CD4-positive, alpha-beta T cell treated with Interferon gamma for 1 hour (primary cell): ENCODE measurements around the gene SPTAN1.
A peak's percentile ranks its signal among the peaks of the same experiment; 100 is the strongest.
"Not testable (repeated sequence)": the region's sequence is repeated elsewhere in the genome, so short reads cannot be mapped to it uniquely, and the experiment has no call there.

Source experiments
- DNase-seq: peaks from one replicate; pipeline ENCODE4 v3.0.0-alpha.2; 2020

SPTAN1 gene

DNA sequence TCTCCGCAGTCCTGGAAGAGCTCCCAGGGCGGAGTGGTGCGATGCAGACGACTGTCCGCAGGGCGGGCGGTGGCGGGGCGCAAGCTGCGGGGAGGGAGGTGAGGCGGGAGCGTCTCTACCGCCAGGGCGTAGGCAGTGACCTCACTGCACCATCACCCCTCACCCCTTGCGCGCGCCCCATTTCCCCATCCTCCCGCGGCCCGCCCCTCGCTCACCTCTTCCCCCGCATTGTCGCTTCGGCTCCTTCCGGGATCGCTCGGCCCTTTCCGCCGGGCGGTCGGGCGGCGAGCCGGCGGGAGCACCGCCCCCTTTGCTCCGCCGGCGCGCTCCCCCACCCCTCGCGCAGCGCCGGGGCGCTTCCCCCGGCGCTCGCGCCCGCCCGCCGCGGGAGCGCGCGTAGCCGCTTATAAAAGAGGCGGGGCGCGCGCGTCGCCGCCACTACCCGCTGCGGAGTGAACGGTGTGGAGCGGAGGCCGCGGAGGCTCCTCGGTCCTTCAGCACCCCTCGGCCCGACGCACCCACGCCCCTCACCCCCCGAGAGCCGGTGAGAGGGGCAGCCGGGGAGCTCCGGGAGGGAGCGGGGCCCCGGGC is at the start of gene SPTAN1:
SPTAN1 (plus strand) TSS at position 435 of the 591 bp plus-strand sequence. CDS start 14,154 bp downstream, outside the sequence.
- peak; percentile 95 for DNase-seq

DNA sequence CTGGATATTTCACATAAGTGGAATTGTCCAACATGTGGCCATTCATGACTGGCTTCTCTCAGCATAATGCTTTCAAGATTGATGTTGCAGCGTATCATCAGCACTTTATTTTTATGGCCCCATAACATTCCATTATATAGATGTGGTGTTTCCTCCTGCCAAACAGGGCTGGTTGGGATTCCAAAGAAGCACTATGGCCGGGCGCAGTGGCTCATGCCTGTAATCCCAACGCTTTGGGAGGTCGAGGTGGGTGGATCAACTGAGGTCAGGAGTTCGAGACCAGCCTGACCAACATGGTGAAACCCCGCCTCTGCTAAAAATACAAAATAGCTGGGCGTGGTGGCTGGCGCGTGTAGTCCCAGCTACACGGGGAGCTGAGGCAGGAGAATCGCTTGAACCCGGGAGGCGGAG is 49.0 kb upstream of the SPTAN1 start:
- not testable (repeated sequence) for DNase-seq

DNA sequence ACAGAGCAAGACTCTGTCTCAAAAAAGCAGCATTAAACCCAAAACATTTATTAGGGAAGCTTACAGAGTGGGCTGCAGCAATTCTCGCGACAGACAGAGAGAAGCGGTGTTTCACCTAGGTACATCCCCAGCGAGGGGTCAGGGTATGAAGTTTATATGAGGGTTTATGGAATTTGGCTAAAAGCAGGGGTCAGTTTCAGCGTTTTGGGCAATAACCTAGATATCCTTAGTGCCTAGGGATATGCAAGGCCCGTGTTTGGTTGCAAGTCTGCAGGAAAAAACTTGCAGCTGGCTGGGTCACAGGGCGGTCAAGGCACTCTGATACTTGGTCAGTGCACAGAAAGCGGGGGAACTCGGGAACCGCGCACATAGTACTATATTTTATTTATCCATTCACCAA is 48.5 kb upstream of the SPTAN1 start:
- DNase-seq: no peak

DNA sequence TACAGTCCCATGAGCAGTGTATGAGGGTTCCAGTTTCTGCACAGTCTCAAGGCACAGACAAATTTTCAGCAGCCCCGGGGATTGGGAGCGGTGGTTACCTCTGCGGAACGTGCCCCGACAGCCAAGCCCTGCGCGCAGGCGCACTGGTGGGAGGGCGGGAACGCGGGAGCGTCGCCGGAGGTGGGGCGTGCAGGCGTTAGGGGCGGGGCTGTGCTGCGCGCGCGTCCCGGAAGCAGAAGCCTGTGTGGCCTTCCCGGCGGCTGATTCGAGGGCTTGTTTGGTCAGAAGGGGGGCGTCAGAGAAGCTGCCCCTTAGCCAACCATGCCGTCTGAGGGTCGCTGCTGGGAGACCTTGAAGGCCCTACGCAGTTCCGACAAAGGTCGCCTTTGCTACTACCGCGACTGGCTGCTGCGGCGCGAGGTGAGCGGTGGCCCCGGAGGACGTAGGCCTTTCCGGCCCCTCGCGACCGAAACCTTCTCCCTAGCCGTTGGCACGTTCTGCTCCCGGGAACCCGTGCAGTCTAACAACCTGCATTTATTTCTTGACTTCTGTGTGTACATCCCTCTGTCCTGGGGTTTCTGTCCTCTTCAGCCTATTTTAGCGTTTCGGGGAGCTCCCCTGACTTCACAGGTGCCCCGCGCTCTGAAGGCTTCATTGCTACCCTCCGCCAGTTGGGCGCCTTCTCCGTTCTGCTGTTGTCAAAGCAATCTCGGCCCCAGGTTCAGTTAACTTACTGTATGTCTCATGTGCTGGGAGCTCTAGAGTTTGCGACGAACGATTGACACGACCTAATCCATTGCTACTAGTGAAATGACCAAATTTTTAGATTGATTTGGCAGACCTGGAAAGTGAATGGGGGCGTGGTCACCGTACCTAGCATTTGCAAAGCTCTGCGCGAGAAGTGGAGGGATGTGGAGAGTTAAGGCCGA is 47.6 kb upstream of the SPTAN1 start, which contains the start of gene GLE1:
GLE1 (plus strand) TSS at position 235 of the 929 bp plus-strand sequence; CDS start at position 322, 87 bp downstream.
- DNase-seq: peak; percentile 93

DNA sequence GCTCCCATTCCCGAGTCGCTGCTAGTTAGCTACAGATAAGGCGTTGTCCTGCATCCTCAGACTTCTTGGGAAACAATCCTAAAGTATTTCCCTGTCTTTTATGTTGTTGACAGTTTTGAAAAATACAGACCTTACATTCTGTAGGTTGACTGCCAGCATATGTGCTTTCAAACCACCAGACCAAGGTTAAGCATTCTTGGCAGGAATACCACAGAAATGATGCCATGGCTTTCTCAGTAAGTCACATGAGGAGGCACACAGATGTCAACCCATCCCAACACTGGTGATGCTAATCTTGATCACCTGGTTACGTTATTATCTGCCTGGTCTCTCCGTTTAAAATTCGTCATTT is 47.0 kb upstream of the SPTAN1 start:
- no peak for DNase-seq

DNA sequence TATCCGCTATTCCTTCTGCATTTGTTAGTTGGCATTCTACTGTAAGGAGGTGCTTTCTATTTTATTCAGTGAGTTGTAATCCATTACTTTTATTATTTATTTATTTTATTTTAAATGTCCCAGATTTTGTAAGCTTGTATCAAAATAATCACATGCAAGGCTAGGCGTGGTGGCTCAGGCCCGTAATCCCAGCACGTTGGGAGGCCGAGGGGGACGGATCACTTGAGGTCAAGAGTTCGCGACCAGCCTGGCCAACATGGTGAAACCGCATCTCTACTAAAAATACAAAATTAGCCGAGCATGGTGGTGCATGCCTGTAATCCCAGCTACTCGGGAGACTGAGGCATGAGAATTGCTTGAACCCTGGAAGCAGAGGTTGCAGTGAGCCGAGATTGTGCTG is 46.5 kb upstream of the SPTAN1 start:
- DNase-seq: not testable (repeated sequence)

DNA sequence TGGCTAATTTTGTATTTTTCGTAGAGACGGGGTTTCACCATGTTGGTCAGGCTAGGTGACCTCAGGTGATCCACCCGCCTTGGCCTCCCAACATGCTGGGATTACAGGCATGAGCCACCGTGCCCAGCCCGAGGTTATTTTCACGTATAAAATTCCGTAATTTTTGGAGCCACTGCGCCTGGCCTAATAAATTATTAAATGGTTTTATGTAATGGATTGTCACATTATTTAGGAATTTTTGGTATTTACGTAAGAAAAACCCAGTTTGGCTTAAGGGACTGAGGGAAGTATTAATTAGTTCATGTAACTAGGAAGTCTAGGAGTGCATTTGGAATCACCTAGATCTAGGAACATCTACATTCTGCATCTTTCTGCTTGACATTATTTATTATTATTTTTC is 39.6 kb upstream of the SPTAN1 start:
- no peak for DNase-seq

DNA sequence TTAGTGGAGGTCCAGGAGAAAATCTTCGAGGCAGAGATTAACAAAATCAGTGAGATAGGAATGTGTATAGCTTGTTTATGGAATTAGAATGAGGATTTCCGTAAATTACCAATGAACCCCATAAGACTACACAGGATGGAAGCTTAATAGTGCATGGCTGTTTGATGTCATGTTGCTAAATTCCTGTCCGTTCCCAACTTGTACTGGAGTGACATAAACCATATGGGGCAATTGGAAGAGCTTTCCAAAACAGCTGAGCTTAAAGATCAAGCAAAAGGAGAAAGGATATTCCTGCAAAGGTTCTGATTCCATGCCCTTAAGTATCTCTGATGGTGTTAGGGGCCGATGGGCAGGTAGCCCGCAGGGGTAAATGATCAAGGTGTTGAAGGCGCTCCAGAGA is 30.4 kb upstream of the SPTAN1 start:
- no peak for DNase-seq

DNA sequence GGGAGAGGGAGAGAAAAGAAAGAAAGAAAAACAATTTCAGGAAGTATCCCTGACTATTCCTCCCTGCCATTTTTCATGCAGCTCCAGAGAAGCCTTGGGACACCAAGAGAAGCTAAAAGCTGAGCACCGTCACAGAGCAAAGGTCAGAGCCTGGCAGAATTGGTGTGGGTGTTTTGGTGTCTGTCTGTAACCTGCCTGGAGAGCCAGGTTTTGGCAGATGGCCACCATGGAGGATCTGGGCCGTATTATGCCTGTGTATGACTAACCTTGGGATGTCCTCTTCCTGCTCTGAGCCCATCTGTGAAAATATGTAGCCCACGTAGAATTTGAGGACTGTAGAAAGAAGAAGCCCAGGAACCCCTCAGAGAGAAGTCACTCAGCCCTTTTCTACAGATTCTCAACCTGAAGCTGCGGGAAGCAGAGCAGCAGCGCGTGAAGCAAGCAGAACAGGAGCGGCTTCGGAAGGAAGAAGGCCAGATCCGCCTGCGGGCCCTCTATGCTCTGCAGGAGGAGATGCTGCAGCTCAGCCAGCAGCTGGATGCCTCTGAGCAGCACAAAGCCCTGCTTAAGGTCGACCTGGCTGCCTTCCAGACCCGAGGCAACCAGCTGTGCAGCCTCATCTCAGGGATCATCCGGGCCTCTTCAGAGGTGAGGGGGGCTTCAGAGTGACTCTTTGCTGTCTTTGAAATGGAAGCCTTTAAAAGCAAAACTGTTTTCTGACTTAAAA is 29.0 kb upstream of the SPTAN1 start:
- DNase-seq: no peak

DNA sequence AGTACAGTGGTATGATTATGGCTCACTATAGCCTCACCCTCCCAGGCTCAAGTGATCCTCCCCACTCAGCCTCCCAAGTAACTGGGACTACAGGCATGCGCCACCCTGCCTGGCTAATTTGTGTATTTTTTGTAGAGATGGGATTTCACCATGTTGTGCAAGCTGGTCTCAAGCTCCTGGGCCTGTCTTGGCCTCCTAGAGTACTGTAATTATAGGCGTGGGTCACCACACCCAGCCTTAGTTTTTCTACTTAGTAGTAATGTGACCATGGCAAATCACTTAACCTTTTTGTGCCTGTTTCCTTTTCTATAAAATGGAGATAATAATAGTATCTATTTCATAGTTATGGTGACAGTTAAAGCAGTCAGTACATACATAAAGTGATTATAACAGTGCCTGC is 25.7 kb upstream of the SPTAN1 start:
- no peak for DNase-seq

DNA sequence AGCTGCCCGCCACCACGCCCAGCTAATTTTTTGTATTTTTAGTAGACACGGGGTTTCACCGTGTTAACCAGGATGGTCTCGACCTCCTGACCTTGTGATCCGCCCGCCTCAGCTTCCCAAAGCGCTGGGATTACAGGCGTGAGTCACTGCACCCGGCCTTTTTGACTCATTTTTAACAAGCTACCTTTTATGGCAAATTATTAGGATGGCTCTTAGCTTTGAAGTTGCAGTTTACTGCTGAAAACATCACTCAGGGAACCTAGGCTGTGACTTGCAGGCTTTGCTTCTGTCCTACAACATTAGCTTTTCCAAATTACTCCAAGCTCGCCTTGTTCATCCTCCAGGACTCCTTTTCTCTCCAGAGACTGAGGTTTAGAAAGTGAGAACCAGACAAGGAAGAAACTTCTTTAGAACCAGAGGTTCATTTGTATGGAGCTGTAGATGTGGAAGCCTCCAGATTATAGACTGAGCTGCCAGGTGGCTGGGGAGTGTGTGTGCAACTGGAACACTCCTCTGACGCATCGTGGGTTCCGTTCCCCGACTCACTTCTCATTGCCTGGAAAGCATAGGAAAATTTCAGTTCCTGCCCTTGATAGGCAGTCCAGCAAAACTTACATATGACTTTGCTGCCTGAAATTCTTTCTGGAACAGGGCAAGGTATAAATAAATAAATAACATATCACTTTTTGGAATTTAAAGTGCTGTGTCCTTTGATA is 23.8 kb upstream of the SPTAN1 start:
- DNase-seq: no peak

DNA sequence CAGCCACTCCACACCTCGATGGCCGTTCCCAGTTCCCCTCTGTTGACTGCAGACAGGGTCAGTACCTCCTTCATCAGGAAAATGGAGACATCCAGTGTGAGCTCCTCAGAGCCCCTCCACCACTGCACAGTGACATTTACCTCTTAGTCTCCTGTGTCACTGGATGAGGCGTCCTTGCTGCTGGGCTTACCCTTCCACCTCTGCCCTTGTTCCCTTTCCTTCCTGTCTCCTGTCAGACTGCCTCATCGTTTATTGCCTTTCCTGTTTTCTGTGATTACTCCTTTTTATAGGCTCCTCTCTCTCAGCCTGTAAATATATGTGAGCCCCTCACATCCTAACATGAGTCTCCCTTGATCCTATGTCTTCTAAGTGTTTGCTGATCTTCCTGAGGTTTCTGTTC is 23.2 kb upstream of the SPTAN1 start:
- DNase-seq: no peak

DNA sequence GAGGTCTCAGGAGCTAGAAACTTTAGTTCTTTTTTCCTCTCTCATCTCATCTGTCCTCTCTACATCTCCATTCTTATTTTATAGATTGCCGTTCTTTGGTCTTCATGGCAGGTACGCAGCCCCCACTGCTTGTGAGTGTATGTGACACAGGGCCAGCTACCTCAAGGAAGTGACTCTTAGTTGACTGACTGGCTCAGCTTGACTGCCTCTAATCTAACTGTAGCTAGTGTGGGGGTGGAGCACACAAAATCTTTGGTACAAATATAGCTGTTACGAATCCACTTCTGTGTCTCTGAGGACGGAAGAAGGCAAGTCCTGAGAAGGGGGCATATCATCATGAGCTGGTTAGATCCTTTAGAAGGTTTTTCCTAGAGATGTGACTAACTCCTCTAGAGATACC is 19.8 kb upstream of the SPTAN1 start:
- no peak for DNase-seq

DNA sequence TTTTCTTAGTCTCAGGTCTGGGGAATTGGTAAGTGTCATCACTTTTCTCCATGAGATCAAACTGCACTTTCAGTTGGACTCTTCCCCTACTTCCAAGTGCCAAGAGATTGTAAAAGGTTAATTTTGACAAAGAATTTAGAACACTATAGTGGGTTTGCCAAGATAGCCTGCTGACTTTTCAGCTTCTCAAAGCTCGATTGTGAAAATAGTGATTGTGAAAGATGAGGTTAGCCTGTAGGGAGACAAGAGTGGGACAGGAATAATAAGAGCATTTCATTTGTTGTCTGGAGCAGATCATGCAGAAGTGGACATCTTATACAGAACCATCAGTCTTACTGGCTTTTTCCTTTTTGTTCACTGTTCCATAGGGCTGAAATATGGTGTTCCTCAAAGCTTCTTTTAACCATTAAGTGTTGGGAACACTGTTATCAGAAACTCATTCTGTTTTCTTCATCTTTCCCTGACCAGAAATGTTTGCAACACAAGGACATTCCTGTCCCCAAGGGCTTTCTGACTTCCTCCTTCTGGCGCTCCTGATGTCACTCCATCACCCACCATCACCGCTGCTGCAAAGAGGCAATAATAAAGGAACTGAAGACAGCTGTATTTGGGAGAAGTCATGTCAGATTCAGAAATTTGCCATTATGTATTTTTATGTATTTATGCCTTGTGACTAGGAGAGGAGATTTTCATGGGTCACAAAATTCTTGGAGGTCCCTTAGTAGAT is 11.6 kb upstream of the SPTAN1 start:
- DNase-seq: no peak

DNA sequence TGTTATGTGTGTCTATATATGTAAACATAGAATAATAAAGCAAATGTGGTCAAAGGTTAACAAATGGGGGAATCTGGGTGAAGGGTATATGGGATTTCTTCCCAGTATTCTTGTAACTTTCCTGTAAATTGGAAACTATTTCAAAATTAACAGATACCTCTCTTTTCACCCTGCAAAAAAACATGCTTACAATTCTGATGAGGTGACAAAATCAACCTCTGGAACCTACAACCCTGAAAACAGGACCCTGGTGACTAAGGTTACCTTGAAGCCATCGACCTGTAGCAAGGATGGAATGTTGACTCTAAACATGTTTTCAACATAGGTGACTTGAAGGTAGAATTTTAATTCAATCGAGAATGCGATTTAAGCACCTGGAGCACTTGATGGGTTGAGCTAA is 5.9 kb upstream of the SPTAN1 start:
- no peak for DNase-seq

DNA sequence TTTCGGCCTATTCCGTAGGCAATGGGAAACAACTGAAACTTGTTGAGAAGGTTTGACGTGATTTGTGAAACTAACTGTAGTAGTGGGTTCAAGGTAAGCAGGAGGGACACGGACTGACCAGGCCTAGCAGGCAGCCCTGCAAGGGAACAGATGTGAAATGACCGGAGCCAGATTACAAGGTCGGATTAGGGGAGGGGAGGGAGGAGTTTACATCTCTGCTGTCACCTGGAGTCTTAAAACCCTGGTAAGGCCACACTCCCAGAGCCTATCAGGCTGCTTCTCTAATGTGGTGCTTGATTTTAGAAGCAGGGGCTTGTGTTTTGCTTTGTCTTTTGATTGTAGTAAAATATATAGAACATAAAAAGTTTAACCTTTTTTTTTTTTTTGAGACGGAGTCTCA is 3.5 kb upstream of the SPTAN1 start:
- no peak for DNase-seq

DNA sequence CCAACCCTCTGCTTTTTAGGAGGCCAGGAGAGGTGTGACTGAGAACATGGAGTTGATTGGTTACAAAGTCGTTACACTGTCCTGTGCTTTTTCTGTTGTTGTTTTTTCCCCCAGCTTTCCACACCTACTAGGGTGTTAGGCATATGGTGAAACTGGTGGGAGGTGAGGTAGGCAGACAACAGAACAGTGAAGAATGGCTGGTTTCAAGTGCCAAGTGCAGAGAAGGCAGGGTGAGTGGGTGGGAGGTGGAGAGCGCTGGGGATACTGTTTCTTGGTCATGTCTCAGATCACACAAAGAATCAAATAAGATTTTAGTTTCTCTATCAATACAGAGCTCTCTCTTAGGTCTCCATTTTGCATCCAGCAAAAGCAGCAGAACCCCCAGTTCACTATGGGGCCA is 2.2 kb upstream of the SPTAN1 start:
- no peak for DNase-seq

DNA sequence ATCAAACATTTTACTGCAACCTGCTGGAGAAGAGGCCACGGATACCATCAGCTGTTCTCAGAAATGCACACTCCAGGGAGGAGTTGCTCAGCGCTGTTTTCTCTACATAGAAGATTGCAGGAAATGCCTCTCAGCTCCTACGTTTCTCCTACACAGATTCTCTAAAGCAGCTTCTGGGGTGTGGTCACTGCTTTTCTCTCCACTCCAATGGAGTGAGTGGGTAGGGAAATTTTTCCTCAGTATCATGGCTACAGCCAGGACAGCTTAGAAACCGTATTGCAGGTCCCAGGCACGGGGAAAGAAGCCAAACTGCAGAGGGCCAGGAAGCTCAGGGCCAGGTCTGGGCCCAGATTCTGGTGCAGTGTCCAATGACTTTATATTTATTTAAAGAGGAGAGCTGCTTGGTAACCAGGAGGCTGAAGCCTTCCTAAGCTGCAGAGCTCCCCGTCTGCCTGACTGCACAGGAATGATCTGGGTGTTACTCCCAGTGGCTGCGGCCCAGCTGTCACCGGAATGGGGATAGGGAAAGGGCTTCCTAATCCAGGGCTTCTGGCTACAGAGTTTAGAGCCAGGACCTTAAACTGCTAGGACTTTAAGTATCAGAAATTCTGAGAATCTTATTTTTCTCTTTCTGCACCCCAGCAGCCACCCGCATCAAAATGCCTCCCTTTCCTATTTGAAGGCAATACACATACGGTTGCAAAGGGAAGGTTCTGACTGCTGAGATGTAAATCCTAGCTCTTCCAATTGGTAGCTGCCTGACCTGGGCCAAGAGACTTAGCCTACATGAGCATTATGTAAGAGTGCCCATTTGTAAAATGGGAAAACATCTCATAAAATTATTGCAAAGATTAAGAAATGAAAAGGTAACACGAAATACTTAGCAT is 1.4 kb upstream of the SPTAN1 start:
- no peak for DNase-seq

DNA sequence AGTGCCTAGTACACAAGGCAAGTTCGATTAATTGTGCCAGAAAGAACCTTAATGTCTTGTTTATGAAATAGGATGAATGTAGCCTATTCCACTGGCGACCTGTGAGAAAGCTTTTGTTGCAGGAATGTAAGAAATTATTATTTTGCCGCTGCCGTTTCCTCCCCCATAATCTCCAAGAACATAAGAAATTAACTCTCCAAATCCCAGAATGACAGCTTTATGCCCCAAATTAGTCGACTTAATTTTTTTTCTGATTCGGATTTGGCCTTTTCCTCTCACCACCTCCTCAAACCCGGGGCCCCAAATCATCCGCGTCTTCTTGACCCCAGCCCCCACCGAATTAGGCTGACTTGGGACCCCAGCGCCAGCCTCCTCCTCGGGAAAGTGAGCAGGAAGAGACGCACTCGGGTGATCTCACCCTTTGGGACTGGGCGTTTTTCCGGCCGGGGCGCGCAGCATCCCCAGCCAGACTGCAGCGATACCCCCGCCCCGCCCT is 682 bp upstream of the SPTAN1 start:
- DNase-seq: no peak

DNA sequence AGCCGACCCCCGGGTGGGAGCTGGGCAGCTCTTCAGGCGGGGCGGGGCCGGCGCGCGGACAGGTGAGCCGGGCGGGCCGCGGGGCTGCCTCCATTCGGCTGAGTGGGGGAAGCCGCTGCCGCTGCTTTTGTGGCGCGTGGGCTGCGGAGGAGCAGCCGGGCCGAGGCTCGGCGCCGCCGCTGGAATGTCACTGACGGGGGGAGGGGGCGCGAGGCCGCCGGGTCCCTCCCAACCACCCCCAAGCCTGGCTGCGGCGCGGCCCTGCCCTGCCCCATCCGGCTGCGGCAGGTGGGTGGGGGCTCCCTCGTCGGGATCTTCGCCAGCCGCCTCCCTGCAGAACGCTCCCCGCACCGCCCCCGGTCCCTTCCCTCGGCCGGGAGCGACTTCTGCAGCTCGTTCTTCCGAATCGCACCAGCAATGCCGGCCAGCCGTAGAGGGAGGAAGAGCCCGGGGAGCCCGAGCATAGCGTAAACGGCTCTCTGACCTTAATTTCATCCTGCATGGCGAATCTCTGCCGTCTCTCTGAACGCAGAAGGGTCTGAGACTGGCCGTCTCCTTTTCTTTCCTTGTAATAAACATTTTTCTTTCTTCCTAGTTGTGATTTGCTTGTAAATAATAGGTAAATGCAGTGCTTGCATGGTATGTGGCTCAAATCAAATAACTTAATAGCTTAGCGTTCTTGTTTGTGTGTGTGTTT is 505 bp downstream of the SPTAN1 start:
- DNase-seq: no peak
